Hematopoietic multipotent progenitor cell treated with erythropoietin and hydrocortisone succinate and interleukin-3 and kit ligand, for 8 days (in vitro differentiated cells): ENCODE results near the gene ATP2B3.

Source experiments
- DNase-seq: peaks from one replicate; pipeline ENCODE4 v3.0.0-alpha.2; 2015

The ATP2B3 gene

GRCh38 chrX:153539171-153539978 lies 21.9 kb downstream of the ATP2B3 start:
- DNase-seq = peak; percentile 40

GRCh38 chrX:153539979-153540358 lies 22.5 kb downstream of the ATP2B3 start:
- no peak for DNase-seq

GRCh38 chrX:153544727-153545126 lies 27.3 kb downstream of the ATP2B3 start:
- DNase-seq = no peak

GRCh38 chrX:153546386-153546785 lies 28.9 kb downstream of the ATP2B3 start:
- no peak for DNase-seq

- DNase-seq = no peak
Observed at GRCh38 chrX:153547195-153547594, 29.8 kb downstream of the ATP2B3 start.

GRCh38 chrX:153549231-153549630 lies 31.8 kb downstream of the ATP2B3 start:
- DNase-seq = no peak

GRCh38 chrX:153549807-153550206 lies 32.4 kb downstream of the ATP2B3 start:
- DNase-seq = no peak

GRCh38 chrX:153551135-153551534 lies 33.7 kb downstream of the ATP2B3 start:
- DNase-seq = no peak

- peak; percentile 55 for DNase-seq
Observed at GRCh38 chrX:153554519-153555167, 37.2 kb downstream of the ATP2B3 start.

GRCh38 chrX:153556767-153557166 lies 39.3 kb downstream of the ATP2B3 start:
- no peak for DNase-seq

GRCh38 chrX:153557618-153558355 lies 40.3 kb downstream of the ATP2B3 start:
- DNase-seq = no peak

- DNase-seq = no peak
Observed at GRCh38 chrX:153560000-153560399, 42.6 kb downstream of the ATP2B3 start.

- DNase-seq = no peak
Observed at GRCh38 chrX:153560466-153560865, 43.0 kb downstream of the ATP2B3 start.

GRCh38 chrX:153561337-153561736 lies 43.9 kb downstream of the ATP2B3 start:
- DNase-seq = no peak

- no peak for DNase-seq
Observed at GRCh38 chrX:153562546-153562945, 45.1 kb downstream of the ATP2B3 start.

GRCh38 chrX:153564047-153564606 lies 46.7 kb downstream of the ATP2B3 start:
- no peak for DNase-seq

- no peak for DNase-seq
Observed at GRCh38 chrX:153565996-153566580, 48.6 kb downstream of the ATP2B3 start.

GRCh38 chrX:153568451-153569011 lies 51.1 kb downstream of the ATP2B3 start:
- DNase-seq = no peak

- no peak for DNase-seq
Observed at GRCh38 chrX:153569475-153569874, 52.0 kb downstream of the ATP2B3 start.

- DNase-seq = no peak
Observed at GRCh38 chrX:153571534-153571908, 54.1 kb downstream of the ATP2B3 start.

GRCh38 chrX:153572601-153573000 lies 55.2 kb downstream of the ATP2B3 start:
- DNase-seq = no peak

GRCh38 chrX:153573984-153574383 lies 56.5 kb downstream of the ATP2B3 start:
- DNase-seq = no peak
